Thoracic aorta (tissue), 2 donors: Measurements from ENCODE around the gene RNF11. TPM values are rescaled to one million over a fixed set of nuclear protein-coding genes. Genes with fewer than 3 reads are reported as not detected.

Experiments used
- ATAC-seq: fragments of 150-250 bp; one replicate; pipeline ENCODE4 v1.8.0; 2017; ENCODE audit warnings: low read depth; ENCODE audit not compliant: insufficient number of reproducible peaks, low FRiP score
- DNase-seq: peaks from one replicate; pipeline ENCODE4 v3.0.0-alpha.2; 2020; ENCODE audit warnings: low spot score
- H3K27ac ChIP-seq, 2 donors: fragments of 200-600 bp; sonication (generic); 1 replicate in 1 of 2; 2 replicates in 1 of 2; pipeline ENCODE4 v1.5.1; 2016; ENCODE audit warnings: mild to moderate bottlenecking in 2 of 2, moderate library complexity in 2 of 2
- H3K27me3 ChIP-seq: fragments of 200-600 bp; sonication (generic); replicated peaks from 2 replicates; pipeline ENCODE4 v1.6.0; 2016; ENCODE audit warnings: mild to moderate bottlenecking; ENCODE audit not compliant: insufficient read depth
- H3K36me3 ChIP-seq: fragments of 200-600 bp; sonication (generic); one replicate; pipeline ENCODE4 v1.5.1; 2016
- H3K4me1 ChIP-seq, 2 donors: fragments of 200-600 bp; sonication (generic); 1 replicate in 1 of 2; 2 replicates in 1 of 2; pipeline versions ENCODE4 v1.5.1 to v1.6.0; 2016; ENCODE audit warnings: low read depth in 2 of 2, mild to moderate bottlenecking in 1 of 2; ENCODE audit not compliant: control insufficient read depth in 1 of 2
- H3K4me3 ChIP-seq: fragments of 200-600 bp; sonication (generic); 2 replicates; pipeline ENCODE4 v1.5.1; 2016; ENCODE audit warnings: mild to moderate bottlenecking
- H3K9me3 ChIP-seq: fragments of 200-600 bp; sonication (generic); 2 replicates; pipeline ENCODE4 v1.5.1; 2016
- total RNA-seq, 2 donors: library from RNA; depleted of rRNA; stranded (reverse); fragments of >200 nt; gene quantifications; one replicate each; pipeline versions ENCODE4 v1.1.0 to v1.2.3, GENCODE V29; 2016
- TF ChIP-seq, protein P1 (sequence below): fragments of 200-600 bp; sonication (generic); IDR thresholded peaks from one replicate; pipeline ENCODE4 v1.5.1; 2019; ENCODE audit warnings: antibody characterized with exemption

The RNF11 gene
- total RNA-seq, 2 donors from 2014 or later: 102 to 112 TPM

DNA sequence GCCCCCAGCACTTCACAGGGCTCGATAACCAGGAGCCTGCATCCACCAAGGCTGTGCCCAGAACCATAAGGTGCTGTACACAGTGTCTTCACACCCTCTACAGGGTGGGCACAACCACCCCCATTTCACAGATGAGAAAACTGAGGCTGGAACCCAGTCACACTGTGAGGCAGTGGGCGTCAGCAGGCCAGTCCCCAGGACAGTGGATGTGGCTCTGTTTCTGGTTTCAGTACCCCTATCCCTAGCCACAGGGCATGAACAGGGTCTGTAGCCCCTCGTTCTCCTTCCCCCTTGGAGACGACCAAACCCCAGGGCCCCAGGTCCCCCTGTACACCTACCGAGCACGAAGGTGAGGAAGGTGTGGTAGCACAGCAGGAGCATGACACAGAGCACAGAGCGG lies 66.7 kb downstream of the RNF11 start:
- no peak overlapping the region for H3K4me3 ChIP-seq
- H3K27me3 ChIP-seq: no peaks in the 10 kb centered on the region
- TF ChIP-seq, protein P1, sequence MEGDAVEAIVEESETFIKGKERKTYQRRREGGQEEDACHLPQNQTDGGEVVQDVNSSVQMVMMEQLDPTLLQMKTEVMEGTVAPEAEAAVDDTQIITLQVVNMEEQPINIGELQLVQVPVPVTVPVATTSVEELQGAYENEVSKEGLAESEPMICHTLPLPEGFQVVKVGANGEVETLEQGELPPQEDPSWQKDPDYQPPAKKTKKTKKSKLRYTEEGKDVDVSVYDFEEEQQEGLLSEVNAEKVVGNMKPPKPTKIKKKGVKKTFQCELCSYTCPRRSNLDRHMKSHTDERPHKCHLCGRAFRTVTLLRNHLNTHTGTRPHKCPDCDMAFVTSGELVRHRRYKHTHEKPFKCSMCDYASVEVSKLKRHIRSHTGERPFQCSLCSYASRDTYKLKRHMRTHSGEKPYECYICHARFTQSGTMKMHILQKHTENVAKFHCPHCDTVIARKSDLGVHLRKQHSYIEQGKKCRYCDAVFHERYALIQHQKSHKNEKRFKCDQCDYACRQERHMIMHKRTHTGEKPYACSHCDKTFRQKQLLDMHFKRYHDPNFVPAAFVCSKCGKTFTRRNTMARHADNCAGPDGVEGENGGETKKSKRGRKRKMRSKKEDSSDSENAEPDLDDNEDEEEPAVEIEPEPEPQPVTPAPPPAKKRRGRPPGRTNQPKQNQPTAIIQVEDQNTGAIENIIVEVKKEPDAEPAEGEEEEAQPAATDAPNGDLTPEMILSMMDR: no peak
- H3K4me1 ChIP-seq: peaks cover 0 to 8% of the 10 kb centered on the region in 2 donors
- H3K9me3 ChIP-seq: no peaks in the 10 kb centered on the region
- no peak for ATAC-seq
- no peaks in the 10 kb centered on the region for H3K36me3 ChIP-seq
- DNase-seq: no peak
- no peak overlapping the region for H3K27ac ChIP-seq

DNA sequence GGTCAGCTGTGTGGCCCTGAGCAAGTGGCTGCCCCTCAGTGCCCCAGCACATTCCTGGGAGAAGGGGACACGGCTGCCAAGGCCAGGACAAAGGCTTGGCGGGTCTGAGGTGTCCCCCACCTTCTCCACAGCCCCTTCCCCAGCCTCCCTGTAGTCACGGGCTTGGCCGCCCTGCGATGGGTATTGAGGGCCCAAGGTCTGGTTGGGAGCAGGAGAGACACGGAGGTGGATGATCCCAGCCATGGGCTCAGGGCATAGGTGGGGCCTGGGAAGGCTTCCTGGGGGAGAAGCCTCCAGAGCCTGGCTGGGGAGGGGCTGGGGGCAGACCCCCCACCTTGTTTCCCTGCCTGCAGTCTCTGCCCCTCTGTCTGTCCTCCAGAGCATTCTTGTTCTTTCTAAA lies 67.2 kb downstream of the RNF11 start:
- Histone ChIP-seq H3K36me3 (no peaks in the 10 kb centered on the region), H3K9me3 (no peaks in the 10 kb centered on the region), H3K27ac (no peak overlapping the region), H3K27me3 (no peaks in the 10 kb centered on the region), H3K4me3 (peak overlapping the region; percentile 24), H3K4me1 (peaks cover 0 to 8% of the 10 kb centered on the region in 2 donors)
- TF ChIP-seq, protein P1: no peak
- no peak for DNase-seq
- ATAC-seq: no peak

DNA sequence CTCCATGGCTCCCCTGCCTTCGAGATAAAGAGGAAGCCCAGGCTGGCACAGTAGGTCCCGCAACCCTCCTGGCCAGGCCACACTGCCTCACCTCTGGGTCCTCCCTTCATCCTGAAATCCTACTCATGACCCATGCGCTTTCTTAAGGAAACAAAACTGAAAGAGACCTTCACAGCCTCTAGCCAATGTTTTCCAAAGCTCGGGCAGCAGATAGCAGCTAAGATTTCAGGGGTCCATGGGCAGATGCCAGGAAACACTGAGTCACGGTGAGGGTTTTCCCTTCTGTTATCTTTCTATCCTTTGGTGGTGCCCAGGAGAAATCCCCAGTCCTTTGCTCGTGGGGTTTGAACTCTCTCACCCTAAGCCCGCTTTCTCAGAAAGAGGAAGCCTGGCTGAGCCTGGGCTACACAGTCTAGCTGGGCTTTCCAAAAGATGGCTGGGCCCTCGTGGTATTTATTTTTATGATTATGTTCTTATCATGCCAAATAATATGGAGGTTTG lies 67.7 kb downstream of the RNF11 start:
- H3K27ac ChIP-seq: no peak overlapping the region
- peak overlapping the region; percentile 24 for H3K4me3 ChIP-seq
- no peaks in the 10 kb centered on the region for H3K9me3 ChIP-seq
- peaks cover 0 to 8% of the 10 kb centered on the region in 2 donors for H3K4me1 ChIP-seq
- no peak for ATAC-seq
- H3K36me3 ChIP-seq: no peaks in the 10 kb centered on the region
- DNase-seq: no peak
- TF ChIP-seq, protein P1: no peak
- H3K27me3 ChIP-seq: no peaks in the 10 kb centered on the region

DNA sequence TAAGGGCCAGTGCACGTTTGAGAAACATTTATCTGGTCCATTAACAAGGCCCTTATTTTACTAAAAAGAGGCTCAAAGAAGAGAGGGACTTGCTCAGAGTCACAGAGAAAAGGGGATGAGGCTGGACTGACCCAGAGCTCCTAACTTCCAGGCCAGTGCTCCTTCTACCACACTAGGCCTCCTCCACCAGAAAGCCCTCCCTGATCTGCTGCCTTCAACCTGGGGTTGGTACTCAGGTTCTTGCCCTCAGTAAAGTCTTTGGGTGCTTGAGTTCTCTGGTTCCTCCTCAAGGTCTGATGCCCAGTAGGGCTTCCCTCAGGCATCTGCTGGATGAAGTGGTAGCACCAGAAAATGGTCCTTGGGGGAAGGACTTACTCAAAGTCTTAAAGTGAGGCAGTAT lies 68.3 kb downstream of the RNF11 start:
- TF ChIP-seq, protein P1: no peak
- no peaks in the 10 kb centered on the region for H3K9me3 ChIP-seq
- H3K4me1 ChIP-seq: peaks cover 0 to 8% of the 10 kb centered on the region in 2 donors
- ATAC-seq: no peak
- DNase-seq: no peak
- no peaks in the 10 kb centered on the region for H3K27me3 ChIP-seq
- no peak overlapping the region for H3K4me3 ChIP-seq
- no peak overlapping the region for H3K27ac ChIP-seq
- H3K36me3 ChIP-seq: no peaks in the 10 kb centered on the region

DNA sequence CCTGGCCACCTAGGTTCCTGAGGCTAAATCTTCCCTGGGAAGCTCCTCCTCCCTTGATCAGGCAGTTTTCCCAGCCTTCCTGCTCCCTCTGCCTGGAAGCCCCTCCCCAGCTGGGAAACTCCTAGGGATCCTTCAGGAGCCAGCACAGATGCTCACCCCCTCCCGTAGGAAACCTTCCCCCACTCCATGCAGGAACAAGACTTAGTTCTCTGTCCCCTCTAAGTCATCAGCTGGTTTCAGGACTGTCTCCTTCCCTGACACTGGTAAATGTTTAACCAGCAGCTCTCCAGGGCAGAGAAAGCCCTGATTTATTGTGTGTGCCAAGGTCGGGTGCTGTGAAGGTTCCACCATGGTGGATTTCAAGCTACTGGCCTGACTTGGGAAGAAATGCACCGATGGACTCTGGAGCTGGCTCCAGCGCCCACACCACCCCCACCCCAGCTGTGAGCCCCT lies 69.3 kb downstream of the RNF11 start:
- Histone ChIP-seq H3K9me3 (no peaks in the 10 kb centered on the region), H3K4me3 (no peak overlapping the region), H3K4me1 (peaks cover 0 to 8% of the 10 kb centered on the region in 2 donors), H3K27me3 (no peaks in the 10 kb centered on the region), H3K27ac (no peak overlapping the region), H3K36me3 (no peaks in the 10 kb centered on the region)
- TF ChIP-seq, protein P1: no peak
- DNase-seq (no peak), ATAC-seq (no peak)
